NCI-H748 treated with DMSO at 0.1 percent for 48 hours (cell line): Measurements from ENCODE around the gene TRRAP.

Experiments
- DNase-seq: peaks from one replicate; lab custom pipeline; 2025; lab: John Stamatoyannopoulos, UW

TRRAP gene

DNA sequence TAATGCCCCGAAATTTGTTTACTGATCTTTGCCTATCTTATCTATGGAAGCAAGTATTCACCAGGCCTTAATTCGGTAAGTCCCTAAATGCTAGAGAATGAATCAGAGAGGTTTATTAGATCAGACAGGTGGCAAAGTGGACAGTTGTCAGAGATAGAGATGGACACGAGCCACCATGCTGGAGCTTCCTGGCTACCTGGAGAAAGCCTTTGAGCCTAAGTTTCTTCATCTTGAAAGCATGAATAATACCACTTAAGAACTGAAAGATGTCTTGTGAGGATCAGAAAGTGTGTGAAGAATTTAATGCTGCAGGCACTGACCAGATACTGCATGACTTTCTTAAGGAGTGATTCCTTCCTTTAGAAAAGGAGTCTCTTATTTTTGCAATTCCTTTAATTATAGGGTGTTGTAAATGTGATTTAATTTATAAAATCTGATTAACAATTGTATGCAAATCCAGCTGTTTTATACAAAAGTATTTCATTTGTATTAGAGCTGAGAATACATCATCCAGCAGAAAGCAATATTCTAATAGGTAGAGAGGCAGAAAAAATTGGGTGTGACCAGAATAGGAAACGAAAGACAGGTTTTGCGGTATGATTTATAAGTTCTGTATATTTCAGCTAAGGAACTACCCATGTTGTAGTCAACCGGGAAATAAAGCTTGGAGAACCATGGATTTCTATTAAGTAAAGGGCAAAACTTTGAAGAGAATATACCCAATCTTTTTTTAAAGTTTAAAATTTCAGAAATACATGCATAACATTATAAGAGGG lies 182.9 kb downstream of the TRRAP start:
- DNase-seq = no peak
